ENCODE data around the gene INTS11. TPM values are rescaled to one million over a fixed set of nuclear protein-coding genes. Genes with fewer than 3 reads are reported as not detected.

INTS11 gene
- polyA plus RNA-seq, 2 of the 4 experiments (the other 2 are of a cell fraction) = 41.9 to 62.9 TPM

DNA sequence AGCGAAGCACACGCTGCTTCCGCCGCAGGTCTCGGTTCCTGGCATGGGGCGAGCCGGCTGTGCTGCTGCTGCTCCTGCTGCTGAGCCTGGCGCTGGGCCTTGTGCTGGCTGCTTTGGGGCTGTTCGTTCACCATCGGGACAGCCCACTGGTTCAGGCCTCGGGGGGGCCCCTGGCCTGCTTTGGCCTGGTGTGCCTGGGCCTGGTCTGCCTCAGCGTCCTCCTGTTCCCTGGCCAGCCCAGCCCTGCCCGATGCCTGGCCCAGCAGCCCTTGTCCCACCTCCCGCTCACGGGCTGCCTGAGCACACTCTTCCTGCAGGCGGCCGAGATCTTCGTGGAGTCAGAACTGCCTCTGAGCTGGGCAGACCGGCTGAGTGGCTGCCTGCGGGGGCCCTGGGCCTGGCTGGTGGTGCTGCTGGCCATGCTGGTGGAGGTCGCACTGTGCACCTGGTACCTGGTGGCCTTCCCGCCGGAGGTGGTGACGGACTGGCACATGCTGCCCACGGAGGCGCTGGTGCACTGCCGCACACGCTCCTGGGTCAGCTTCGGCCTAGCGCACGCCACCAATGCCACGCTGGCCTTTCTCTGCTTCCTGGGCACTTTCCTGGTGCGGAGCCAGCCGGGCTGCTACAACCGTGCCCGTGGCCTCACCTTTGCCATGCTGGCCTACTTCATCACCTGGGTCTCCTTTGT, 9.2 kb upstream of the INTS11 start:
- ChIA-PET POLR2A (no interaction called here), CTCF (interaction anchor here (1.6 to 2.8 kb wide), 3 partner anchors 11 to 38 kb away, joined by 7 to 22 read pairs (median 12); no protein-coding TSS in a partner anchor)
- H3K4me3 ChIP-seq = no peak overlapping the region
- FAIRE-seq = no peak
- DNase-seq (ENCODE audit: low read depth in 1 of 2, low spot score in 1 of 2) = no peak
- TF ChIP-seq RNF2 (IDR thresholded peaks at IDR 0.05; ENCODE audit: borderline replicate concordance, low read depth) (no peak), PHF8 (IDR thresholded peaks at IDR 0.05; ENCODE audit: borderline replicate concordance, low read depth) (no peak), HOXA7 (CRISPR knock-in tag; IDR thresholded peaks at IDR 0.05) (no peak), ESRRA (IDR thresholded peaks at IDR 0.05; ENCODE audit: borderline replicate concordance, low read length) (no peak), FOXS1 (CRISPR knock-in tag; IDR thresholded peaks at IDR 0.05) (no peak), ZC3H11A (IDR thresholded peaks at IDR 0.05) (no peak), EHMT2 (IDR thresholded peaks at IDR 0.05; ENCODE audit: low read depth) (no peak), RCOR1 (IDR thresholded peaks at IDR 0.05; ENCODE audit: low read depth, low read length) (no peak), SMC3 (IDR thresholded peaks at IDR 0.05) (no peak)
- TF ChIP-seq, protein P1, sequence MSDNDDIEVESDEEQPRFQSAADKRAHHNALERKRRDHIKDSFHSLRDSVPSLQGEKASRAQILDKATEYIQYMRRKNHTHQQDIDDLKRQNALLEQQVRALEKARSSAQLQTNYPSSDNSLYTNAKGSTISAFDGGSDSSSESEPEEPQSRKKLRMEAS (IDR thresholded peaks at IDR 0.05) = no peak
- peak; percentile 4 to 11; a peak in 1 of 6 replicates for ATAC-seq
- H3K4me1 ChIP-seq = peaks cover 12% of the 10 kb centered on the region; the same call in 2 of the 3 replicates
- H3K9me3 ChIP-seq = no peaks in the 10 kb centered on the region
- H3K4me2 ChIP-seq = no peak overlapping the region
- no peak overlapping the region for H3K27ac ChIP-seq
- 87% methylated on average over 16 of the region's 36 CpGs for WGBS (ENCODE audit: missing lambda C conversion rate)

- Histone ChIP-seq H3K4me1 (peaks cover 12% of the 10 kb centered on the region; the same call in 2 of the 3 replicates), H3K4me2 (no peak overlapping the region), H3K27ac (no peak overlapping the region), H3K9me3 (no peaks in the 10 kb centered on the region), H3K4me3 (no peak overlapping the region)
- FAIRE-seq = no peak
- ATAC-seq = no peak
- TF ChIP-seq MAZ (IDR thresholded peaks at IDR 0.05; ENCODE audit: borderline replicate concordance, low read depth, low read length) = no peak
- TF ChIP-seq RFX5 (IDR thresholded peaks at IDR 0.05) = no peak
- TF ChIP-seq NR3C1 (IDR thresholded peaks at IDR 0.05) = no peak
- TF ChIP-seq, protein P2, sequence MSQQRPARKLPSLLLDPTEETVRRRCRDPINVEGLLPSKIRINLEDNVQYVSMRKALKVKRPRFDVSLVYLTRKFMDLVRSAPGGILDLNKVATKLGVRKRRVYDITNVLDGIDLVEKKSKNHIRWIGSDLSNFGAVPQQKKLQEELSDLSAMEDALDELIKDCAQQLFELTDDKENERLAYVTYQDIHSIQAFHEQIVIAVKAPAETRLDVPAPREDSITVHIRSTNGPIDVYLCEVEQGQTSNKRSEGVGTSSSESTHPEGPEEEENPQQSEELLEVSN (IDR thresholded peaks at IDR 0.05; ENCODE audit: borderline replicate concordance, low read depth) = no peak
- no peak for TF ChIP-seq RCOR1 (IDR thresholded peaks at IDR 0.05; ENCODE audit: low read depth, low read length)
- TF ChIP-seq POLR2A (IDR thresholded peaks at IDR 0.05; ENCODE audit: low read length) = no peak
- no peak for TF ChIP-seq CBX2 (IDR thresholded peaks at IDR 0.05; ENCODE audit: borderline replicate concordance, low read depth)
- no peak for TF ChIP-seq BHLHE40 (IDR thresholded peaks at IDR 0.05; ENCODE audit: low read depth, low read length)
- no peak for TF ChIP-seq CBX8 (IDR thresholded peaks at IDR 0.05)
- TF ChIP-seq, protein P3, sequence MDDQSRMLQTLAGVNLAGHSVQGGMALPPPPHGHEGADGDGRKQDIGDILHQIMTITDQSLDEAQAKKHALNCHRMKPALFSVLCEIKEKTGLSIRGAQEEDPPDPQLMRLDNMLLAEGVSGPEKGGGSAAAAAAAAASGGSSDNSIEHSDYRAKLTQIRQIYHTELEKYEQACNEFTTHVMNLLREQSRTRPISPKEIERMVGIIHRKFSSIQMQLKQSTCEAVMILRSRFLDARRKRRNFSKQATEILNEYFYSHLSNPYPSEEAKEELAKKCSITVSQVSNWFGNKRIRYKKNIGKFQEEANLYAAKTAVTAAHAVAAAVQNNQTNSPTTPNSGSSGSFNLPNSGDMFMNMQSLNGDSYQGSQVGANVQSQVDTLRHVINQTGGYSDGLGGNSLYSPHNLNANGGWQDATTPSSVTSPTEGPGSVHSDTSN (IDR thresholded peaks at IDR 0.05) = no peak
- TF ChIP-seq FOSB (CRISPR knock-in tag; IDR thresholded peaks at IDR 0.05) = no peak
- TF ChIP-seq HOXB5 (CRISPR knock-in tag; IDR thresholded peaks at IDR 0.05) = no peak
- no peak for TF ChIP-seq CHD2 (IDR thresholded peaks at IDR 0.05; ENCODE audit: low read length, partially characterized antibody)
- no peak for TF ChIP-seq HOXA7 (CRISPR knock-in tag; IDR thresholded peaks at IDR 0.05)
- no peak for TF ChIP-seq KDM5A (IDR thresholded peaks at IDR 0.05)
- TF ChIP-seq, protein P4, sequence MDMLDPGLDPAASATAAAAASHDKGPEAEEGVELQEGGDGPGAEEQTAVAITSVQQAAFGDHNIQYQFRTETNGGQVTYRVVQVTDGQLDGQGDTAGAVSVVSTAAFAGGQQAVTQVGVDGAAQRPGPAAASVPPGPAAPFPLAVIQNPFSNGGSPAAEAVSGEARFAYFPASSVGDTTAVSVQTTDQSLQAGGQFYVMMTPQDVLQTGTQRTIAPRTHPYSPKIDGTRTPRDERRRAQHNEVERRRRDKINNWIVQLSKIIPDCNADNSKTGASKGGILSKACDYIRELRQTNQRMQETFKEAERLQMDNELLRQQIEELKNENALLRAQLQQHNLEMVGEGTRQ (IDR thresholded peaks at IDR 0.05) = no peak
- TF ChIP-seq, protein P5, sequence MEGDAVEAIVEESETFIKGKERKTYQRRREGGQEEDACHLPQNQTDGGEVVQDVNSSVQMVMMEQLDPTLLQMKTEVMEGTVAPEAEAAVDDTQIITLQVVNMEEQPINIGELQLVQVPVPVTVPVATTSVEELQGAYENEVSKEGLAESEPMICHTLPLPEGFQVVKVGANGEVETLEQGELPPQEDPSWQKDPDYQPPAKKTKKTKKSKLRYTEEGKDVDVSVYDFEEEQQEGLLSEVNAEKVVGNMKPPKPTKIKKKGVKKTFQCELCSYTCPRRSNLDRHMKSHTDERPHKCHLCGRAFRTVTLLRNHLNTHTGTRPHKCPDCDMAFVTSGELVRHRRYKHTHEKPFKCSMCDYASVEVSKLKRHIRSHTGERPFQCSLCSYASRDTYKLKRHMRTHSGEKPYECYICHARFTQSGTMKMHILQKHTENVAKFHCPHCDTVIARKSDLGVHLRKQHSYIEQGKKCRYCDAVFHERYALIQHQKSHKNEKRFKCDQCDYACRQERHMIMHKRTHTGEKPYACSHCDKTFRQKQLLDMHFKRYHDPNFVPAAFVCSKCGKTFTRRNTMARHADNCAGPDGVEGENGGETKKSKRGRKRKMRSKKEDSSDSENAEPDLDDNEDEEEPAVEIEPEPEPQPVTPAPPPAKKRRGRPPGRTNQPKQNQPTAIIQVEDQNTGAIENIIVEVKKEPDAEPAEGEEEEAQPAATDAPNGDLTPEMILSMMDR (IDR thresholded peaks at IDR 0.05) = no peak
- CTCF ChIA-PET = interaction anchor here (1.0 to 2.5 kb wide), 3 partner anchors 11 to 41 kb away, joined by 3 to 12 read pairs (median 7); partner anchors contain the start of gene DVL1
- no CpG with 5 or more reads among the region's 48 CpGs for WGBS (ENCODE audit: missing lambda C conversion rate)
- no peak for DNase-seq (ENCODE audit: low read depth in 1 of 2, low spot score in 1 of 2)
- POLR2A ChIA-PET = no interaction called here
Measured at GRCh38 chr1:1332774-1333480, 8.5 kb upstream of the INTS11 start.

Measured in A549 (cell line).